ENCODE measurements around the gene PI4KA.
"Not testable (repeated sequence)": the region's sequence is repeated elsewhere in the genome, so short reads cannot be mapped to it uniquely, and the experiment has no call there.

Gene PI4KA

GRCh38 chr22:20741634-20742581, 116.7 kb downstream of the PI4KA start:
- DNase-seq, result no peak

- DNase-seq, result no peak
Observed at GRCh38 chr22:20741008-20741633, 117.5 kb downstream of the PI4KA start.

DNA sequence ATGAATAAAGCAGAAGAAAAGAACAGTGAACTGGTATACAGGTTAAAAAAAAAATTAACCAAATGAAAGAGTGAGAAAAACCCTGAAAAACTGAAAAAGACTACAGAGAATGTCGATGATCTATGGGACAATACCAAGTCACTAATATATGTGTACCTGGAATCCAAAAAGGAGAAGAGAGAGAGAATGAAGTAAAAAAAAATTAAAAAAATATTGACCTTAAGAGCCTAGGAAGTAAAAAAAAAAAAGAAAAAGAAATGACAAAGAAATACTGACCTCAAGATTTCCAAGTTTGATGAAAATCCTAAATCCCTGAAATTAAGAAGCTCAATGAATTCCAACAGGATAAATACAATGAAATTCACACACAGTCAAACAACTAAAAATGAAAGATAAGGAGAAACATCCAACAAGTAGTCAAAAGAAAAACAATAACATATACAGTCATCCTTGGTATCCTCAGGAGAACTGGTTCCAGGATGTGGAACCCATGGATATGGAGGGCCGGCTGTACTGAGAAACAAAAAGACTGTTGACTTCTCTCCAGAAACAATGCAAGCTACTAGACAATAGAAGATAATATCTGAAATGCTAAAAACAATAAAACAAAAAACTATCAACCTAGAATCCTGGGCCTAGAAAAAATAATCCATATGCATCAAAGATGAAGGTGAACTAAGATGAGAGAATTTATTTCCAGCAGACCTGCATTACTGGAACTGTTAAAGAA, 118.2 kb downstream of the PI4KA start:
- DNase-seq, result no peak

- no peak for DNase-seq
Observed at GRCh38 chr22:20738394-20739089, 120.1 kb downstream of the PI4KA start.

DNA sequence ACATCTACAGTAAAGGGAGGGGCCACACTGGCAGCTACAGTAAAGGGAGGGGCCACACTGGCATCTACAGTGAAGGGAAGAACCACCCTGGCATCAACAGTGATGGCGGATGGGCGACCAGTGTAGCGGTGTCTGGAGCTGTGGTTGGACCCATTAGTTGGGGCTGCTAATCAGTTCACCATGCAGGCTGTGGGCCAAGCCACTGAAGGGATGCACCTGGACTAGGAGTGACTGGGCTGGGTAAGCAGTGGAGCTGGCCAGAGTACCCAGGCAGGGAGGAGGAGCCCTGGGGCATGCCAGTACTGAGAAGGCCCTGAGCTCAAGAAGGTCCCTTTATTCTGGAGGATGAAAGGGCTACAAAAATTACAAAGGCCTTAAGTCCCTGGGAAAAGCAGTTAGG, 121.7 kb downstream of the PI4KA start:
- DNase-seq, result not testable (repeated sequence)

DNA sequence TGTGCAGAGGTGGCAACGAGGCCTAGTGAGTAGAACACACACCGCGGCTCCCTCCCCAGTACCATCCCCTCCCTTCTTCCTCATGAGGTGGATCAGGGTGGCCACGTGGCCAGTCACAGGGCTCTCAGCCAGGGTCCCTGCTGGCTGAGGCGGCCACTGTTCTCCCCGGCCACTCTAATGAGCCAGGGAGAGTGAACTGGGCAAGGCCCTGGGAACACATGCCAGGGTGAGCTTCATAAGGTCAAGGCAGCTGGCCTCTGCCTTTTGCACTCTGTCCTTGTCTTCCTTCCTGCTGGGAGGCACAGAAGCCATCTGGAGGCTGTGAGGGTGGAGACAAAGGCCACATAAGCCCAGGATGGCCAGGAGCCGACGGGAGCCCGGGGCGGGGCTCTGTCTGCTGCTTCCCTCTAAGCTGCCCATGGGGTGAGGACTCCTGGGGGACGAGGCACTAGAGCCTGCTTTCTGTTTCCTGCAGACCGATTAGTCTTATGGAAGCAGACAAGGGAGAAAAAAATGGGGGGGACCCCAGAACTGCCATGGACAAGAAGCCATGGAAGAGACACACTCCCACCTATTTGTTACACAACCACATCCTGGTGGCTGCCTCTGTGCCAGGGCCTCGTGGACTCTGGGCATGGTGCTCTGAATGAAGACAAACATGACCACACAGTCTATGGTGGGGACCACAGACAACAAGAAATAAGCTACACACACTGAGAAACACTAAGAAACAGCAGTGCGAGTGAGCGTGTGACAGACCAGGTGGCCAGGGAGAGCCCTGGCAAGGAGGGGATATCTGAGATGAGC, 123.1 kb downstream of the PI4KA start:
- not testable (repeated sequence) for DNase-seq

- DNase-seq, result not testable (repeated sequence)
Observed at GRCh38 chr22:20732431-20732830, 126.2 kb downstream of the PI4KA start.

DNA sequence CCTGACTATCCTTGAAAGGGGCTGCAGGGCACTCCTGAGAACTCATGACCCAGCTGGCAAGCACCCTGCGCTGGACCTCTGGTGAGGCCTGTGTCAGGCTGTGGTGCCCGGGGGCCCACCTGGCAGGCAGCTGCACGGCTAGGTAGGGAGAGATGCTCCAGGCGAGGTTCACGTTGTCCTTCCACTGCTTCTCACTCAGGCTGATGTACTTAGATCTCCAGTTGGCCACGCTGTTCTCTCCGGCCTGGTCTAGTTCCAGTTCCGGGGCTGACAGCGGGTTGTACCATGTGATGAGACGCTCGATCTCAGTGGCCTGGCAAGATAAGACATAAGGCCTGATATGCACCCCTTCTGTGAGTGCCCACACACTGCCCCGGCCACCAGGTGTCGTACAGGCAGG, 129.4 kb downstream of the PI4KA start:
- DNase-seq, result no peak

- DNase-seq, result no peak
Observed at GRCh38 chr22:20728523-20729190, 130.0 kb downstream of the PI4KA start.

GRCh38 chr22:20727118-20728015, 131.2 kb downstream of the PI4KA start:
- no peak for DNase-seq

DNA sequence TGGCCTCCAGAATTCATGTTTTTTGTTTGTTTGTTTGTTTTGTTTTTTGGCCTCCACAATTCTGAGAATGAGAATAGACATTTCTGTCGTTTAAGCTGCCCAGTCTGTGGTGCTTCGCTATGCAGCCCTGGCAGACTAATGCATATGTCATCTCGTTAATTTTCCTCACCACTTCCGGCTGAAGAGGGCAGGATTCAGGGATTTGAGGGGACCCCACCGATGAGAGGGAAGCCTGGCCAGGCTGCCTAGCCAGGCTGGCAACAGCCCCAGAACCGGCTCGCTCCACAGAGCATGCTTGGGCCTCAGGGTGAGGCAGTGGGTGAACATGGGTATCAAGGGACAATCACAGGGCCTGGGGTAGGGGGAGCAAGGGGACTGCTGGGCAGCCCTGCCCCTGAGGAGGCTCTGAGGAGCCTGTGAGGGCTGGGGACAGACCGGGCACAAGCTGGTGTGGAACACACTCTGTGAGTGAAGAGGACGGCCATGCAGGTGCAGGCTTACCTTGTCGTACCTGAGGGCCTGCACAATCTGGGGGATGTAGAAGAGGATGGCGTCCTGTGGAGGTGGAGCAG, 132.5 kb downstream of the PI4KA start:
- DNase-seq, result no peak

GRCh38 chr22:20724676-20725454, 133.7 kb downstream of the PI4KA start:
- DNase-seq, result no peak

DNA sequence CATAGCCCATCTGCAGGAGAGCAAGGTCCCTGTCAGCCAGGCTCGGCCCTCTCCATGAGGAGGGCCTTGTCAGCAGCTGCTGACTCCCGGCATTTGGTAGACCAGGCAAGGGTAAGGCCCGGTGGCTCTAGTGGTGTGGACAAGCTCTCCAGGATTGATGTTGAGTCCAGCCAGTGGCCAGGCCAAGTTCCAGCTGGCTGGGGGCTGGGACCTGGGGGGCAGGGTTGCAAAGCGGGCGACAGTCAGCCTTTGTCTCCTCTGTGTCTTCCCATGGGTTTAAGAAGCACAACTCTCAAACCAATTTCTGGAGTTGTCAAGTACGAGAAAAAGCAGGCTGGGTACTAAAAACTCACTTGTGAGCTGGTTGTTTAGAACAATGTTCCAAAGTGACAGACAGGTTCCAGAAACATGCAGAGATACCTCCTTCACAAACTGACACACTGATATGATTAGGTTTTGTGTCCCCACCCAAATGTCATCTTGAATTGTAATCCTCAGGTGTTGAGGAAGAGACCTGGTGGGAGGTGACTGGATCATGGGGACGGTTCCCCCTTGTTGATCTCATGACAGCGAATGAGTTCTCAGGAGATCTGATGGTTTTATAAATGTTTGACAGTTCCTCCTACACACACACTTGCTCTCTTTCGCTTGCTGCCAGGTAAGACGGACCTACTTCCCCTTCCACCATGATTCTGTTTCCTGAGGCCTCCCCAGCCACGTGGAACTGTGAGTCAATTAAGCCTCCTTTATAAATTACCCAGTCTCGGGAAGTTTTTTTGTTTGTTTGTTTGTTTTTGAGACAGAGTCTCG, 137.0 kb downstream of the PI4KA start:
- no peak for DNase-seq

- DNase-seq, result no peak
Observed at GRCh38 chr22:20720692-20721408, 137.8 kb downstream of the PI4KA start.

DNA sequence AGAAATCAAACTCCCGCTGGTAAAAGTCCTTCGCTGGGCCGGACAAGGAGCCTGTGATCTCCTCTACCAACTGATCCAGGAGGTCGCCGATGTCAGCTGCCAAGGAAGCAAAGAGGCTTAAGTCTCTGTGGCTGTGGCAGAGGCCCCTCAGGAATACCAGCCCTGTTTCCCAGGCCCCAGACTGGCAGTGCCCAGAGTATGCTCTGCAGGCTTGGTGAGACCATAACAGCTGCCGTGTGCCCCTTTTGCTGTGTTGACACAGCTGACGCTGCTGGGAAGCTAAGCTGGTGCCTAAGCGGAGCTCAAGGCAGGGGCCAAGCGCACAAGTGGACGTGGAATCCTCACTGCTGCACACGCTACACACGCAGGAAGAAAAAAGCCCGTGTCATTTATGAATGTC, 139.9 kb downstream of the PI4KA start:
- DNase-seq, result not testable (repeated sequence)

- DNase-seq, result not testable (repeated sequence)
Observed at GRCh38 chr22:20717981-20718380, 140.6 kb downstream of the PI4KA start.

DNA sequence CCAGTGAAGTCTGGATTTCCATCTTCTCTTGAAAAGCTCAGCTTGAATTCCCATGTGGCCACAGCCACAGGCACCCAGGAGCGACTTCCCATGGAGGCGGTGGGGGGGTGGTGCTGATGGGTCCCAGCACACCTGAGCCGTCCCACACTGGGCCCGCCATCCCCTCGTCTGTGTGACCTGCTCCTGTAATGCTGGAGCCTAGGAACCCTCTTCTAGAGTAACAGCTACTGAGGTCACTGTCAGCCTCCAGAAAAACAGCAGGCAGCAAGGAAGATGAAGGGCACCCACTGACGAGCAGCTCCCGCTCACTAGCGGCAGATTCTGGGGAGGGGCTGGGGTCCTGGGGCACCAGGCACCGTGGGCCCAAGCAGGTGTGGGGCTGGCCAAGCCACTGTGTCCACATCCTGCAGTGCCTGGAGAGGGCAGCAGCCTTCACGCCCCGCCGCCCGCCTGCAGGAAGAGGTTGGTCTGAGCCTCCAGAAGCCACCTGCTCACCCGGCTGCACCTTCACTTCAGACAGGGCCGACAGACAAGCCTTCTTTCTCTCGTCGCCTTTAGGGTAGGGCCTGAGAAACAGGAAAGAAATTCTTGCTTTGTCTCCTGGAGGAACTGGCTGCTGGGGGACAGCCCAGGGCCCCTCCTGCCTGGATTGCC, 141.3 kb downstream of the PI4KA start:
- not testable (repeated sequence) for DNase-seq

Data from NCI-H748 treated with DMSO at 0.1 percent for 48 hours (cell line).